Measurements from ENCODE around the gene MACROD2. TPM values are rescaled to one million over a fixed set of nuclear protein-coding genes. Genes with fewer than 3 reads are reported as not detected.

MACROD2 gene
- polyA plus RNA-seq, 1 donor from 2014 or later, result 23.2 TPM

DNA sequence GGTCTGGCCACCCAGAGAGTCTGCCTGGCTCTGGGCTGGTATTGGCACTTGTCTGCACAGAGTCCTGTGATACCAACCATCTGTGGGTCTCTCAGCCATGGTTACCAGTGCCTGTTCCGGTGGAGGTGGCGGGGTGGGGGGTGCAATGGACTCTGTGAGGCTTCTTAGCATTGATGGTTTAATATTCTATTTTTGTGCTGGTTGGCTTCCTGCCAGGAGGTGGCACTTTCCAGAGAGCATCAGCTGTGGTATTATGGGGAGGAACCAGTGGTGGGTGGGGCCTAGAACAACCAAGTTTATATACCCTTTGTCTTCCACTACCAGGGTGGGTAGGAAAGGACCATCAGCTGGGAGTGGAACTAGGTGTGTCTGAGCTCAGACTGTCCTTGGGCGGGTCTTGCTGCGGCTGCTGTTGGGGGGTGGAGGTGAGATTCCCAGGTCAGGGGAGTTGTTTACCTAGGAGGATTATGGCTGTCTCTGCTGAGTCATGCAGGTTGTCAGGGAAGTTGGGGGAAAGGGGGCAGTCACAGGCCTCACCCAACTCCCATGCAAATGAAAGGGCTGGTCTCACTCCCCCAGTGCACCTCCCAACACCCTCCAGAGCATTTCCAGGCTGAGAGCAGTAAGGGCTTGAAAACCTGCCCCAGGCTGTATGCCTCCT, 224.6 kb downstream of the MACROD2 start:
- H3K27ac ChIP-seq (ENCODE audit: low read length), result no peak overlapping the region
- H3K27me3 ChIP-seq (ENCODE audit: insufficient read depth, low read depth, low read length), result no peaks in the 10 kb centered on the region
- no peaks in the 10 kb centered on the region for H3K9me3 ChIP-seq (ENCODE audit: low read length)
- no peaks in the 10 kb centered on the region for H4K20me1 ChIP-seq (ENCODE audit: insufficient read depth)
- H3K79me2 ChIP-seq (replicated peaks; ENCODE audit: insufficient read depth, low read length), result no peaks in the 10 kb centered on the region
- no peaks in the 10 kb centered on the region for H3F3A ChIP-seq (ENCODE audit: insufficient read depth, low read length, poor library complexity, severe bottlenecking)
- TF ChIP-seq SMC3 (conservative IDR thresholded peaks at IDR 0.05; ENCODE audit: poor library complexity) (no peak), RAD21 (conservative IDR thresholded peaks at IDR 0.05) (no peak), TAF1 (IDR thresholded peaks at IDR 0.05; ENCODE audit: low read depth) (no peak), EZH2 (IDR thresholded peaks at IDR 0.05; ENCODE audit: borderline replicate concordance, insufficient read depth, low read length, poor library complexity, severe bottlenecking) (no peak), EP300 (conservative IDR thresholded peaks at IDR 0.05; ENCODE audit: poor library complexity, severe bottlenecking) (no peak), POLR2AphosphoS5 (IDR thresholded peaks at IDR 0.05) (no peak), MXI1 (conservative IDR thresholded peaks at IDR 0.05; ENCODE audit: poor library complexity, severe bottlenecking) (no peak)
- TF ChIP-seq, protein P1, sequence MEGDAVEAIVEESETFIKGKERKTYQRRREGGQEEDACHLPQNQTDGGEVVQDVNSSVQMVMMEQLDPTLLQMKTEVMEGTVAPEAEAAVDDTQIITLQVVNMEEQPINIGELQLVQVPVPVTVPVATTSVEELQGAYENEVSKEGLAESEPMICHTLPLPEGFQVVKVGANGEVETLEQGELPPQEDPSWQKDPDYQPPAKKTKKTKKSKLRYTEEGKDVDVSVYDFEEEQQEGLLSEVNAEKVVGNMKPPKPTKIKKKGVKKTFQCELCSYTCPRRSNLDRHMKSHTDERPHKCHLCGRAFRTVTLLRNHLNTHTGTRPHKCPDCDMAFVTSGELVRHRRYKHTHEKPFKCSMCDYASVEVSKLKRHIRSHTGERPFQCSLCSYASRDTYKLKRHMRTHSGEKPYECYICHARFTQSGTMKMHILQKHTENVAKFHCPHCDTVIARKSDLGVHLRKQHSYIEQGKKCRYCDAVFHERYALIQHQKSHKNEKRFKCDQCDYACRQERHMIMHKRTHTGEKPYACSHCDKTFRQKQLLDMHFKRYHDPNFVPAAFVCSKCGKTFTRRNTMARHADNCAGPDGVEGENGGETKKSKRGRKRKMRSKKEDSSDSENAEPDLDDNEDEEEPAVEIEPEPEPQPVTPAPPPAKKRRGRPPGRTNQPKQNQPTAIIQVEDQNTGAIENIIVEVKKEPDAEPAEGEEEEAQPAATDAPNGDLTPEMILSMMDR (IDR thresholded peaks at IDR 0.05; ENCODE audit: poor library complexity, severe bottlenecking), result no peak
- TF ChIP-seq, protein P2, sequence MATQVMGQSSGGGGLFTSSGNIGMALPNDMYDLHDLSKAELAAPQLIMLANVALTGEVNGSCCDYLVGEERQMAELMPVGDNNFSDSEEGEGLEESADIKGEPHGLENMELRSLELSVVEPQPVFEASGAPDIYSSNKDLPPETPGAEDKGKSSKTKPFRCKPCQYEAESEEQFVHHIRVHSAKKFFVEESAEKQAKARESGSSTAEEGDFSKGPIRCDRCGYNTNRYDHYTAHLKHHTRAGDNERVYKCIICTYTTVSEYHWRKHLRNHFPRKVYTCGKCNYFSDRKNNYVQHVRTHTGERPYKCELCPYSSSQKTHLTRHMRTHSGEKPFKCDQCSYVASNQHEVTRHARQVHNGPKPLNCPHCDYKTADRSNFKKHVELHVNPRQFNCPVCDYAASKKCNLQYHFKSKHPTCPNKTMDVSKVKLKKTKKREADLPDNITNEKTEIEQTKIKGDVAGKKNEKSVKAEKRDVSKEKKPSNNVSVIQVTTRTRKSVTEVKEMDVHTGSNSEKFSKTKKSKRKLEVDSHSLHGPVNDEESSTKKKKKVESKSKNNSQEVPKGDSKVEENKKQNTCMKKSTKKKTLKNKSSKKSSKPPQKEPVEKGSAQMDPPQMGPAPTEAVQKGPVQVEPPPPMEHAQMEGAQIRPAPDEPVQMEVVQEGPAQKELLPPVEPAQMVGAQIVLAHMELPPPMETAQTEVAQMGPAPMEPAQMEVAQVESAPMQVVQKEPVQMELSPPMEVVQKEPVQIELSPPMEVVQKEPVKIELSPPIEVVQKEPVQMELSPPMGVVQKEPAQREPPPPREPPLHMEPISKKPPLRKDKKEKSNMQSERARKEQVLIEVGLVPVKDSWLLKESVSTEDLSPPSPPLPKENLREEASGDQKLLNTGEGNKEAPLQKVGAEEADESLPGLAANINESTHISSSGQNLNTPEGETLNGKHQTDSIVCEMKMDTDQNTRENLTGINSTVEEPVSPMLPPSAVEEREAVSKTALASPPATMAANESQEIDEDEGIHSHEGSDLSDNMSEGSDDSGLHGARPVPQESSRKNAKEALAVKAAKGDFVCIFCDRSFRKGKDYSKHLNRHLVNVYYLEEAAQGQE (IDR thresholded peaks at IDR 0.05; ENCODE audit: borderline replicate concordance), result no peak
- H3K4me2 ChIP-seq (ENCODE audit: low read length), result no peak overlapping the region
- no peaks in the 10 kb centered on the region for H3K9me2 ChIP-seq (ENCODE audit: insufficient read depth, low read length)
- H3K4me3 ChIP-seq (ENCODE audit: low read length), result no peak overlapping the region
- no peak overlapping the region for H3K9ac ChIP-seq (ENCODE audit: low read length)
- no peak overlapping the region for H2AFZ ChIP-seq (ENCODE audit: low read depth, low read length)
- no peaks in the 10 kb centered on the region for H3K36me3 ChIP-seq (ENCODE audit: insufficient read depth, low read length)

DNA sequence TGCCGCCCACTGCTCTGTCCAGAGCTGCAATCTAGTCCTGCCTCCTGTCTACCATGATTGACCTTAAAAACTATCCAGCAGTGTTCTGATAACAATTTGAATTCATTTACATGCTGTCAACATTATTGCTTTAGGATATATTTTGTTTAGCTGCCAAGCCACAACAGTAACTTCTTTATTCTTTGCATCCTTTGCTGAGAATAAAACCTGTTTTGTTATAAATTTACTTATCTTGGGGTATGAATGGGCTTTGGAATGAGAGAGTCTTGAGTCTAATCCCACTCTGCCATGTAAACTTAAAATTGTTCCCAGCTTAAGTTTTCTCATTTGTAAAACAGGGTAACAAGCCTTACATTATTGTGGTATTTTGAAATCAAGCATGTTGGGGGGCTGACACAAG, 225.7 kb downstream of the MACROD2 start:
- no peaks in the 10 kb centered on the region for H3K79me2 ChIP-seq (replicated peaks; ENCODE audit: insufficient read depth, low read length)
- no peaks in the 10 kb centered on the region for H3K27me3 ChIP-seq (ENCODE audit: insufficient read depth, low read depth, low read length)
- H4K20me1 ChIP-seq (ENCODE audit: insufficient read depth), result no peaks in the 10 kb centered on the region
- TF ChIP-seq MXI1 (conservative IDR thresholded peaks at IDR 0.05; ENCODE audit: poor library complexity, severe bottlenecking), result no peak
- TF ChIP-seq, protein P1 (IDR thresholded peaks at IDR 0.05; ENCODE audit: poor library complexity, severe bottlenecking), result no peak
- TF ChIP-seq TAF1 (IDR thresholded peaks at IDR 0.05; ENCODE audit: low read depth), result no peak
- TF ChIP-seq, protein P2 (IDR thresholded peaks at IDR 0.05; ENCODE audit: borderline replicate concordance), result no peak
- TF ChIP-seq EZH2 (IDR thresholded peaks at IDR 0.05; ENCODE audit: borderline replicate concordance, insufficient read depth, low read length, poor library complexity, severe bottlenecking), result no peak
- no peak for TF ChIP-seq EP300 (conservative IDR thresholded peaks at IDR 0.05; ENCODE audit: poor library complexity, severe bottlenecking)
- no peak for TF ChIP-seq POLR2AphosphoS5 (IDR thresholded peaks at IDR 0.05)
- TF ChIP-seq SMC3 (conservative IDR thresholded peaks at IDR 0.05; ENCODE audit: poor library complexity), result no peak
- TF ChIP-seq RAD21 (conservative IDR thresholded peaks at IDR 0.05), result no peak
- H2AFZ ChIP-seq (ENCODE audit: low read depth, low read length), result no peak overlapping the region
- no peak overlapping the region for H3K9ac ChIP-seq (ENCODE audit: low read length)
- no peak overlapping the region for H3K27ac ChIP-seq (ENCODE audit: low read length)
- no peaks in the 10 kb centered on the region for H3K36me3 ChIP-seq (ENCODE audit: insufficient read depth, low read length)
- H3K4me3 ChIP-seq (ENCODE audit: low read length), result no peak overlapping the region
- no peaks in the 10 kb centered on the region for H3F3A ChIP-seq (ENCODE audit: insufficient read depth, low read length, poor library complexity, severe bottlenecking)
- no peak overlapping the region for H3K4me2 ChIP-seq (ENCODE audit: low read length)
- no peaks in the 10 kb centered on the region for H3K9me2 ChIP-seq (ENCODE audit: insufficient read depth, low read length)
- H3K9me3 ChIP-seq (ENCODE audit: low read length), result no peaks in the 10 kb centered on the region
